COLO668 (cell line): Measurements from ENCODE around the gene ADRA1B.

Experiments
- DNase-seq: peaks from one replicate; lab custom pipeline; 2025; ENCODE audit not compliant: unreplicated experiment; lab: John Stamatoyannopoulos, UW

ADRA1B gene

DNA sequence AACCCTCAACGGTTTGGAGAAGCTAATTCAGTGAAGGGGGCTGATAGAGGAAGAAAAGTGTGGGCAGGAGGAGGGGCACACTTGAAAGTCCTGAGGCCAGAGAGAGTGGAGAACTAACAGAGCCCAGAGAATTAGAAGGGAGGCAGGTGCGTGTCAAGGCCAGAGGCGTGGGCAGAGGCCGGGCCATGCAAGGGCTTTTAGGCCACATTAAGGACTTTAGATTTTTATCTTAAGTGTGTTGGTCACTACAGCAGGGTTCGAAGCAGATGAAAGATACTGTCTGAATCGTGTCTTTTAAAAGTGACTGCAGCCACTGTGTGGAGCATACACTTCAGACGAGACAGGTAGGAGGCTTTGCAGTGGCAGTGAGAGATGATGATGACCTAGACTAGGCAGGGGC is 6.7 kb downstream of the ADRA1B start:
- no peak for DNase-seq

DNA sequence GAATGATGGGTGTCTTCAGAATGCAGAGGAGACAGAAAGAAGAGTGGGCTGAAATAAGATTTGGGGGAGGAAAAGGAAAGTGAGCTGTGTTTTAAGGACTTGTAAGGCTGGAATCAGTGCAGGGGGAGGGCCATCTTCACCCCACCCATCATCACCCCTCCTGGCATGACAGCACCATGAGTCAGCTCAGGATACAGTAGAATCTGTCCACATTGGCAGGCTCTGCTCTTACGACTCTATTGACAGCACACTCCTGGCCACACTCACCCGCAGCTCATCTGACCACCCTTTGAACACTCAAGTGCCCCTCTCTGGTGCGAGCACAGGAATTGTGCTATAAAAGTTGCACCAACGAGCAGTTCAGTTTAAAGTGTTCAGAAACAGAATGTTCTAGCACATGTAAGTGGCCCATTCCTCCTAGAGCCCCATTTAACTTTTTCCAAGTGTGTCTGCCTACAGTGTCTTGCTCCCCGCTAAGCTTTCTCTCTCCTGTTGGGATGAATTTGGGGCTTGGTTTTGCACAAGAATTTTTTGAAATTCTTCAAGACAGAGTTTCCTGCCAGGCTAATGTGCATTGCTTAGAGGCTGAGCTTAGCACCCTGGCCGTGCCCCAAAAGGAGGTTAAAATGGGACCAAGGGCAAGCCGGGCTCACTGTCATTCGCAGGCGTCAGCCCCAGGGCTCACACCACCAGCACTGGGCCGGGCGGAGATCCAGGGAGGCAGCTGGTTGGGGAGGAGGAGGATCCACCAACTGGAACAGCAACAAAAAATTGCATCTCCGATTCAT is 12.0 kb downstream of the ADRA1B start:
- no peak for DNase-seq

DNA sequence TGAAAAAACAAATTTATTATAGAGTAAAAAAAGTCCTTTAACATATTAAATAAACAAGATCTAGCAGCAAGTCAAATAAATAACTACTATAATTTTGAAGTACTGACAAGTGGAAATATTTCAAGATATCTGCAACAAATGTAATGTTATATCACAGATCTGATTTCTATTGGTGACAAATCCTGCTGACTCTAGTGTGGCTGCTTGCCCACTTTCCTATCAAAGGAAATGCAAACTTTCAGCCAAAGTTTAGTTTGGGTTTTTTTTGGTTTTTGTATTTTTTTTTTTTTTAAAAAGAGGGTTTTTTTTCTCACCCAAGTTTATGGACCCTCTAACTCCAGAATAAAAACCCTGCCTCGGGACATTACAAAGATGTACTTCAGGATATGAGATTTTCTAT is 12.9 kb downstream of the ADRA1B start:
- no peak for DNase-seq

DNA sequence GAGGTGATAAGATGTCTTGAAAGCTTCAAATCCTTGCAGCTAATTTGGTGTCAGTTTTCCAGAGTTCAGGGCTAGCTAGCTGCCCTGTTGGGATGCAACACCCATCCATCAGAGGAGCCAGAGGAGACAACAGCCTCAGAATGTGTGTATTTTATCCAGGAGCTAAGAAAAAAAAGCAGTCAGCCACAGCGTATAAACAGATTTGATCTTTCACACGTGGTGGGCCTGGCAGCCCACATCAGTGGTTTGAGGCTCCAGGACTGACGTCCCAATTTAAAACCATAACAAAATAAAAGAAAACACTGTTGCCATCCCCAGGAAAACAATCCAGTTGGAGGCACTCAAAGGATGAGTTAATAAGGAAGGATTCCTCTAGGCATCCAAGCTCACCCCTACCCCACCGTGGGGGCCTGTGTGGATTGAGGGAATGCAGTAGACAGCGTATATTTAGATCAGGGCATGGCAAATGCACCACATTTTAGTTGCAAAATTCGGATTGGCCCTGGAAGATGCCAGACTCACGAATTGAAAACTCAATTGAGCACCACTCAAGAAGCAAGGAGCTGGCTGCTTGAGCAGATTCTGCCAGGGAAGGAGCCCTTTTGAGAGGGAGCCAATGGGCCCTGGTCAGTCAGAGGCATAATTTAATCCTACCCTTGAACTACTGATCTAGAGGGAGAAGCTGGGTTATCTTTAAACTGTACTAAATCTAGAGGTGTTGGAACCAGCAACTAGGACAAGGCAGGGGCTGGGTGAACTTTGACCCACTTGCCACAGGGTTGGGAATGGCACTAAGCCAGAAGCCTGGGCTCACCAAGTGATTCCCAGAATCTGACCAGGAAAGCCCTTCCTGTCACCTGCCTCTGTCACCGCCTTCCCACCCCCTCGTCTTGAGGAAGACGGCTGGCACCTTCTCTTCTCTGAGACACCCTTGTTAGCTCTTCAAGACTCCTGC is 17.5 kb downstream of the ADRA1B start:
- no peak for DNase-seq

DNA sequence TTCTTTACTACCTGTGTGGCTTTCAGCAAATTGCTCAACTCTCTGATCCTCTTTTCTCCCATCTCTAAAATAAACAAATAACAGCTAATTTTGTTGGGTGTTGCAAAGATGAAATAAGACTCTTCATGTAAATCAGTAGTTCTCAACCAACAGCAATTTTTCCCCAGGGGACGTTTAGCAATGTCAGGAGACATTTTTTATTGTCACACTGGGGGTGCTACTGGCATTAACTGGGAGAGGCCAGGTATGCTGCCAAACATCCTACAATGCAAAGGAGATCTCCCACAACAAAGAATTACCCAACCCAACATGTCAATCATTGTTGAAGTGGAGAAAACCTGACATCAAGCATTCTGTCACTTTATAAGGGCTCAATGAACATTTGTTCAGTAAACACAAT is 19.7 kb downstream of the ADRA1B start:
- DNase-seq: no peak

DNA sequence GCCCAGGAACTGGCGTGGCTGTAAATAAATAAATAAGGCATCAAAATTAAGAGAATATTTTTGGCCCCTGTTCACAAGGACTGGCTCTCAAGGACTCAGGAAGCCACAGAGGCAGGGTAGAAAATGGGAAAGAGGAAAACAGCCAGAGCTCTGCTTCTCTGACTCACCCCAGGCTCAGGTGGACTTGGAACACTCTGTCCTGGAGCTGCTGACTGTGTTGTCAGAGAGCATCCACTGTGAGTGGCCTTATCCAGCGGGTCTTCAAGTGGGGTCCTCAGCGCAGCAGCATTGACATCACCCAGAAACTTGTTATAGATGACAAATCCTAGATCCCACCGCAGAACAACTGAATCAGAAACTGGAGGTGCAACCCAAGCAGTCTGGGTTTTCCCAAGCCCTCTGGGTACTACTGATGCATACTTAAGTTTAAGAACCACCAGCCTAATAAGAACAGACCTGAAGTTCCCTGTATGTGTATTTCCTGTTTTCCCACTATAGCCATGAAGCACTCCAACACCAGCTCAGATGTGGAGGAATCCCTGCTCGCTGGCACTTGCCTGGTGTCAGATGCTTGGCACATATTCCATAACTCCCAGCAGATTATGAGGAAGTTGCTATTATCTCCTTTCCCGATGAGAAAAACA is 20.5 kb downstream of the ADRA1B start:
- DNase-seq: no peak

DNA sequence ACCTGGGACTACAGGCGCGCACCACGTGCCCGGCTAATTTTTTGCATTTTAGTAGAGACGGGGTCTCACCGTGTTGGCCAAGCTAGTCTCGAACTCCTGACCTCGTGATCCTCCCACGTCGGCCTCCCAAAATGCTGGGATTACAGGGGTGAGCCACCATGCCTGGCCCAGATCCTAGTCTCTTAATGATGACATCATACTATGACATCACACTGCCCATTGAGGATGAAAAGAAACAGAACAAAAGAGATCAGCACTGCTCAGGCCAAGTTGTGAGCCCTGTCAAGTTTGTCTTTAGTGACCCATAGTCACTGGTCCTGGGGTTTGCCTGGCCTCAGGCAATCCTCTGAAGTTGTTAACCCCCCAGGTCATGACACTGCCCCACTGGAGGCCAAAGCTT is 21.3 kb downstream of the ADRA1B start:
- no peak for DNase-seq

DNA sequence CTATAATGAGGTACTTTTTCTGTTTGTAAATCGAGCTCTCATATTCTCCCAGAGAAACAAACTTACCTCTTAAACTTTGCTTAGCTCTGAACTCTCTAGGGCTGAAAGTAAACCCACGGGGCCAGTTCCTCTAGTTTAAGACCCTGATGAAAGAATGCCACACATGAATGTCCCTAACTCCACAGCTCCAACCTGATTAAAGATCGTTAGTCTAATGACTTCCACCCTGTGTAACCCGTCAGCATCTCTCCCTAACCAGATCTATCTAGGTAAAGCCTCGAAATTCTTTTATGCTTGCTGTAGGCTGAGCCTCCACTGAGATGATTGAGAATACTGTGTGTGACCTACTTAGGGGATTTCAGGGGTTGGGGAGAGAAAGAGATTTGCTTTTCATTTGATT is 27.0 kb downstream of the ADRA1B start:
- no peak for DNase-seq

DNA sequence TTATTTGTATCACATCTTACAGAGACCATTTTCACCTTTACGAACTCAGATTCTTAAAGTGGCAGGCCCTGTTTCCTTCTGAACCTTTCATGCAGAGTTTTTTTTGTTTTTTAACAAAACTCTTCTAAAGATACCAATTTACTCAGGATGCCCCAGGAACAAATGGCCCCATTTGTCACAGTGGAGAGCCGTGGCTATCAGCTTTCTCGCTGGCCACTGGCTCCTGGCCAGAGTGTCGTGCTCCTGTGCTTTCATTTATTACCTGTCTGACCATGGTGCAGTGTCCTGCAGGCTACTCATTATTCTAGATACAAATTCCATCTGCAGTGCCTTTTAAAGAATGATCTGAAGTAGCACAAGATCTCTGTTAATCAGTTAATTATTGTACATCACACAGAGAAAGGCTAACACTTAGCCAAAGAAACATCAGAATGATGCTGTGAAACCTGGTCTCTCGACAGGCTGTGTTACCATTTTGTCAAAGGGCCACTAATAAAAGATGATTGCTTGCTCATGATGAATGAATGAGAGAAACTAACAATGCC is 27.8 kb downstream of the ADRA1B start:
- no peak for DNase-seq

DNA sequence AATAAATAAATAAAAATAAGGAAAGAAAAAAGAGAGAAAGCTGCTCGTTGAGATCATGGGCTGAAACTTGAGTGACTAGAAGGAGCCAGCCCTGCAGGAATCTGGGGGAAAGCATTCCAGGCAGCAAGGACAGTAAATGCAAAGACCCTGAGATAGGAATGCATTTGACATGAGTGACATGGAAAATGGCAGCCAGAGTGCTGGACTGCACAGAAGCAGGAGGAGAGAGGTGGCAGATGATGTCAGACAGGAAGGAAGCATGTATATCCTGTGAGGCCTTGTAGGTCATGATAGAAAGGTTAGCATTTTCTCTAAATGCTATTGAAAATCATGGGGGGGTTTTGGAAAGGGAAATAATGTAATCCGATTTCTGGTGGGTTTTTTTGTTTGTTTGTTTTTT is 29.1 kb downstream of the ADRA1B start:
- no peak for DNase-seq

DNA sequence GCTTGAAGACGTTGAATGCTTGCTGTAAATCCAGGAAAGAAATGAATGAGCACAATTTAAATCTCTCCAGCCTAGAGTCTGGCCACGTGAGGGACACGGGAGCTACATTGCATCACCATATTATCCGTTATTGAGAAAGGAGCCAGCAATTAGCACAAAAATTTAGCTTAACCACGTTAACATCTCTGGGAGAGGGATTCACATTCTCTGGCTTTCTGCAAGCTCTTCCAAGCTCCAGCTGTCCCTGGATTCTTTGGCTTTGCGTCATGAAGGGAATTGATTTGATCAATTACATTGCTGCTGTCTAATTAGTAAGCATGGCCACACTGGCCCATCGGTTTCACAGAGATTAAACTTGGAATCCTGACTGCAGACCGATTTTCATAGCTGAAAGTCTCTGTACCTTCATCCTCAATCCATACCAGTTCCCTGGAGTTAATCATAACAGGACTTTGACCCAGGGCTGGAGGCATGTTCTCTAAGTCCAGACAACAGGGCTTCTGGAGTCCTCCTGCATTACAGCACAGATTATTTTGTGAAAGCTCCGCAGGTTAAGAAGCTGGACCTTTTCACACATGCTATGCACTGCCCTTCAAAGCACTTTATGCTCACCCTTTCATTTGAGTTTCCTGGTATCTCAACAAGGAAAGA is 31.6 kb downstream of the ADRA1B start:
- DNase-seq: no peak

DNA sequence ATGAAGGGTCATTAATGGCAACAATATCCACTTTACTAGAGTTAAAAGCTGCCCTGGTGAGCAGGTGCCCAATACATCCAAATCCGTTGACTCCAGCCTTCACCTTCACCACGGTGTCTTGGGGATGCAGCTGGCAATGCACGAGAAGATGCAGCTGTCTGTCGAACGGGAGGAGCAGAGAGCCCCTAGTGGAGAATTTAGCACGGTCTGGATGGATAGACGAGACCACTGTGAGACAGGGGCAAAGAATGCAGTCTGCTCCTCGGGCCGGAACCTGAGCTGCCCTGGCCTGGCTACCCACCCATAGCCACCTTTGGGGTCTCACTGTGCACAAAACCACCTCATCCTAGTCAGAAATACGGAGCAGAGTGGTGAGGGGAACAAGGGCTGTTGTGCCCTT is 35.1 kb downstream of the ADRA1B start:
- no peak for DNase-seq

DNA sequence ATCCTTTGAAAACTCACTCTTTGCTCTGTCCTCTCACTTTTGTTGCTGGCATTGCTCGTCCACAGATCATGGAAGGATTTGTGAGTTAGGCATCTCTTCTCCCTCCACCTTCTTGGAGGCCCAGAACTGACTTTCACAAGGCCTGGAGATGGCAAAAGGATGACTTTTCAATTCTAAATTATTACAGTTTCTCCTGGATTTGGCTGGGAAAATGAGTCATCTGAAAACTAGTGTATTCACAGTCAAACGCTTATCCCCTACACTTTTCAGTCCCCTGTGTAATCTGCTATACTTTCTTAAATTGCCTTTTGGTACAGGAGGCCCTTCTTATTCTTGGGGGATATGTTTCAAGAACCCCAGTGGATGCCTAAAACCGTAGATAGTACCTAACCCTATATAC is 35.6 kb downstream of the ADRA1B start:
- DNase-seq: no peak

DNA sequence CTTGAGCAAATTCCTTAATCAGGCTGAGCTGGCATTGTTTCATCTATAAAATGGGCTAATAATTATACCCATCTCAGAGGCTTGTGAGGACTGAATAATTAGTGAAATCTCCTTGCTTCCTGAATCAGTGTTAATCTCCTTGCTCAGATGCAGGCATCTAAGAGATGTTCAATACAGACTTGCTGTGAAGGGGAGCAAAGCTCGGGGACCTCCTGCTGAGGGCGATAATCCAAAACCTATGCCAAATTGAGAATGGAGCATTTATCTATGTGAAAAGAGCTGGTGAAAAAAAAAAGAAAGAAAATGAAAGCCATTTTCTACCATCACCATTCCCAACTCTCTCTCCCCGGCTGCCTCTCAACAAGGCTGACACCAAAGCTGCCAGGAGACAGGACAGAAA is 37.3 kb downstream of the ADRA1B start:
- DNase-seq: no peak

DNA sequence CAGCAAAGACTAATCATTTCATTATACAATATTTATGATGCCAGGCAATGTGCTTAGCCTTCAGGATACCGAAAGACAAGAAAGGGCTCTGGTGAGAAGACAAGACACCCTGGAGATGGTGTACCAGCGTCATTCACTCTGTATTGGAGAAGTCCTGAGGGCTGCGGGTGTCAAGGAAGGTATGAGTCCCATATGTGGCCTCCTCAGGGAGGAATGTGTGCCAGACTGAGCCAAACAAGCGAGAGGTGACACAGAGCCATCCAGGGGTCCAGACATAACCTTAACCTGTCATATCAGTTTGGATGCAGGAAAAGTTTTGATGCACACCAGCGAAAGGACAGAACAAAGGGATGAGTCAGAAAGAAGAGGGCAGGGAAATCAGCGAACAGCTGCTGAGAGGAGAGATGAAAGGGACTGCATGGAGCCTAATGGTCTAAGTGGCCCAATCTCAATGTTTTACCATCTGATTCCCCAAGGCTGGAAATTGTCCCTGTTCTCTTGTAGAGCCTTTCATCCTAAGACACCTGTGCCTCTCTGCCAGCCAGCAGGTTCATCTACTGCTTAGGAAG is 38.9 kb downstream of the ADRA1B start:
- DNase-seq: no peak

DNA sequence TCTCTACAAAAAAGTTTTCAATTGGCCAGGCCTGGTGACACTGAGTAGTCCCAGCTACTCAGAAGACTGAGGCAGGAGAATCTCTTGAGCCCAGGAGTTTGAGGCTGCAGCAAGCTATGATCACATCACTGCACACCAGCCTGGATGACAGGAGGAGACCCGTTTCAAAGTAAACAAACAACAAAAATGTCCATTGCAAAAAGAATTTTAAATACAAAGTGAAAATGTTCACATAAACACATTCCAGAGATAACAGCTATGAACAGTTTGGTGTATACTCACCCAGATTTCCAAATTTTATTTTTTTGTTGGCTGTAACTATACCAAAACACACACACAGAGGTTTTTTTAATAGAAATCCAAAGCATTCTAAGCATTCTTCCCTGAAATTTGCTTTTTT is 39.8 kb downstream of the ADRA1B start:
- DNase-seq: no peak

DNA sequence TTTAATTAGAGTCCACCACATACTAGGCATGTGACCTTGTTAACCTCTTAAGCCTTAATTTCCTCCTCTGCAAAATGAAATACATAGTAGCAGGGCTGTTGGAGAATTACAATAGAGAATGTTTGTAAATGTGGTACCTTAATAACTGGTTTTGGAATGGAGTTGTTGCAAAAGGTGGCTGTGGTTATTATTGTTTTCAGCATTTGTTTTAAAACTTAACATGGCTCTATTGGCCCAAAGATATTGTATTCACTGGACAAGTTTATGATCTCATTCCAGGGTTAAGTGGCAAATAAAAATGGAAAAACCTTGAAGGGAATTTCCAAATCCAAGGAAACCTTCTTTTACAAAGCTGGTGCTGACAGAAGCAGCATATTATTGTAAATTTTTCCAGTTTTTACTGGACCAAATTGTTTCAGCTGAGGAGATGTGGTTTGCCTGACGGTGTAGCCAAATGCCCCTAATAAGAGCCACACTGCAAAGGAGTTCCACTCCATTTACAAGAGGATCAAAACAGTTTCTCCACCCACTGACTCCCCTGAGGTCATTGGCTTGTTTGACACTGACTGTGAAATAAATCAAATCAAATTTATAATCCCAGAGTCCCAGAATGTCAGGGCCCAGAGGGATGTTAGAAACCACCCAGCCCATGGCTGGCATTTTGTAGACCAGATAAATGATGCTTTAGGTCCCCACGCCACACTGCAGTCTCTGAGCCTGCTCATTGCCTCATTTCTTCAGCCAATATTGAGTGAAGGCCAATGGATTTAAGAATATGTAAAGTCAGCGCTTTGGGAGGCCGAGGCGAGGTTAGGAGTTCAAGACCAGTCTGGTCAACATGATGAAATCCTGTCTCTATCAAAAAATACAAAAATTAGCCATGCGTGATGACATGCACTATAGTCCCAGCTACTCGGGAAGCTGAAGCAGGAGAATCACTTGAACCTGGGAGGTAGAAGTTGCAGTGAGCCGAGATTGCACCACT is 45.2 kb downstream of the ADRA1B start:
- no peak for DNase-seq

DNA sequence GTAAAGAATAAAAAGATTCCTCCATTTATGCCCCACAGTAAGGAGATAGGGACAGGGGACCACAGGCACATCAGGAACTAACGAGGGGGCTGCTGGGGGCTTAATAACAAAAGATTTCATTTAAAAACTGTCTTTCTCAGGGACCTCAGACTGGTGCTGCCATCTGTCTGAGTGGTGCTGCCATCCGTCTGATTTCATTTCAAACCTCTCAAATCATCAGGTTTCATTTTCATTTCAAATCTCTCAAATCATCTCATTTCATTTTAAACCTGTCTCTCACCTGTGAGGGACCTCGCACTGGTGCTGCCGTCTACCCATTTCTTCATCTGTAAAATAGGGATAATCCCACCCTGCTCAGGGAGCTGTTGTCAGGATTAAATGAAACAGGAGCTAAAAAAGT is 45.9 kb downstream of the ADRA1B start:
- no peak for DNase-seq

DNA sequence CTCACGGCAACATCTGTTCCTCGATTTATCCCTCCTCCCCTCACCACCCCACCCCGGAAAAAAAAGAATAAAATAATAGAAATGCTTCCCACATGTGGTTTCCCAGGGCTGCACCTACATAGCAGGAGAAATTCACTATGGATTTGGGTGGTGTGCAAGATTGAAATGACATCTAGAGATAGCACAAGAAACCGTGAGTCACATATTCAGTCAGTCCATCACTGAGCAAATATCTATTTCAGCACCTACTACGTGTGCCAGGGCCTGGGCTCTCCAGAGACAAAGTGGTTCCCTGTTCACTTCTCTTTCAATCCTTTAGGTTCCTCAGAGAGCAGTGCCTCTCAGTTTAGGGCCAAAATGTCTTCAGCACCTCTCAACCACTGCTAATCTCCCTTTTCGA is 47.7 kb downstream of the ADRA1B start:
- no peak for DNase-seq
